Measurements from ENCODE around the gene CRYGN.

DNA sequence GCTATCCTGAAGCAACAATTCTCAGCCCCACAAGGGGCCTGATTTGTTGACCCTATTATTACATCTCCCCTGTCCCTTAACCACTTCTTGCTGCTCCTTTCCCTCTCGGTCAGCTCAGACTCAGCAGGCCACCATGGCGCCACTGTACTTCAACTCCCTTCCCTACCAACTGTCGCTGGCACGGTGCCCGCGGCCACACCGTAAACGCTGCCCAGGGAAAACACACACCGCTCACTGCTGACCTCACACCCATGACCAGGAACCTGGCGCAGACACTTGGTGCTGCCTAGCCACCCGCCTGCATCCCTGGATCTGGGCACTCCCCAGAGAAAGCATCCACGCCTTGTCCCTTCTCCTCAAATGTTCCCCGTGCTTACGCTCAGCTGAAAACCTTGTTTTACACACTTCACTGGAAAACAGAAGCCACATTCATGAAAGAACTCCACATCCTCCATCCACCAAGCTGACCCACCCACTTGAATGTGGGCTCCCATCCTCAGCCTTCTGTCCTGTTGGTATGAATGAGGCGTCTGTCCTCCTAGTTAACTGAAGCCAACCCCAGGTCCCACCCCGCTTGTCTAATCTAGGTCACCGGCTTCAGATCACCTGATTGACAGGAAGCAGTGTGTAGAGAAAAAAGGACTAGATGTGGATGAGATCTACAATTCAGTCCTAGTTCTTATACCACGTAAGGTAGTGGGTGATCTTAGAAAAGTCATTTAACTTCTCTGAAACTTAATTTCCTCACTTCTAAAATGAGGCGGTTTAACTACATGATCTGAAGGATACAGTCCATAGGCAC is 28.5 kb upstream of the CRYGN start:
- TF ChIP-seq, protein P1, sequence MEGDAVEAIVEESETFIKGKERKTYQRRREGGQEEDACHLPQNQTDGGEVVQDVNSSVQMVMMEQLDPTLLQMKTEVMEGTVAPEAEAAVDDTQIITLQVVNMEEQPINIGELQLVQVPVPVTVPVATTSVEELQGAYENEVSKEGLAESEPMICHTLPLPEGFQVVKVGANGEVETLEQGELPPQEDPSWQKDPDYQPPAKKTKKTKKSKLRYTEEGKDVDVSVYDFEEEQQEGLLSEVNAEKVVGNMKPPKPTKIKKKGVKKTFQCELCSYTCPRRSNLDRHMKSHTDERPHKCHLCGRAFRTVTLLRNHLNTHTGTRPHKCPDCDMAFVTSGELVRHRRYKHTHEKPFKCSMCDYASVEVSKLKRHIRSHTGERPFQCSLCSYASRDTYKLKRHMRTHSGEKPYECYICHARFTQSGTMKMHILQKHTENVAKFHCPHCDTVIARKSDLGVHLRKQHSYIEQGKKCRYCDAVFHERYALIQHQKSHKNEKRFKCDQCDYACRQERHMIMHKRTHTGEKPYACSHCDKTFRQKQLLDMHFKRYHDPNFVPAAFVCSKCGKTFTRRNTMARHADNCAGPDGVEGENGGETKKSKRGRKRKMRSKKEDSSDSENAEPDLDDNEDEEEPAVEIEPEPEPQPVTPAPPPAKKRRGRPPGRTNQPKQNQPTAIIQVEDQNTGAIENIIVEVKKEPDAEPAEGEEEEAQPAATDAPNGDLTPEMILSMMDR (IDR thresholded peaks at IDR 0.05; ENCODE audit: low read depth, low read length, missing input control), result no peak
- TF ChIP-seq TAF1 (conservative IDR thresholded peaks at IDR 0.05), result no peak

Data from liver (tissue), 3 donors.